GM19397 (cell line): ENCODE measurements around the gene IL1RAPL1.
"Not testable (repeated sequence)": the region's sequence is repeated elsewhere in the genome, so short reads cannot be mapped to it uniquely, and the experiment has no call there.

ENCODE experiments used
- ATAC-seq: cut with Tn5 transposase; IDR thresholded peaks from one replicate; pipeline ENCODE4 v1.9.1; 2021; ENCODE audit warnings: mild to moderate bottlenecking, moderate library complexity; ENCODE audit not compliant: unreplicated experiment

Gene IL1RAPL1

DNA sequence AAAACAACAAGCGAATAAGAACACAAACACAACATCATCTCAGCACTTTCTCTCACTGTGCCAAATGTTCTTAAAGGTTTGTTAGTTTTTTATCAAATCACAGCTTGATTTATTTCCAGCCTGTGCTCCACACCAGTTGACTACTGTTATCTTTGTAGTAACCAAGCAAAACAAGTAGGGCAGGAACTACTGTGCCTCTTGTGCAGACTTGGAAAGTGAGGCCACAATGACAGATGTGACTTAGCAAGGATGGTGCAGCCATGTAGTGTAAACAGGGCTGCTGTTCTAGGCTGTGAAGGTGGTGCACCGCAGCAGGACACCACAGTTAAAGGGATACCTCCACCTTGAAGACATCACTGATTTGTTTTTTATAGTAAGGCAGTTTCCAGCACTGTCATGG lies 170.0 kb downstream of the IL1RAPL1 start:
- no peak for ATAC-seq

- not testable (repeated sequence) for ATAC-seq
These were observed 179.3 kb downstream of the IL1RAPL1 start for GRCh38 chrX:28766561-28766960.

GRCh38 chrX:28773807-28774206 lies 186.6 kb downstream of the IL1RAPL1 start:
- ATAC-seq, result no peak

DNA sequence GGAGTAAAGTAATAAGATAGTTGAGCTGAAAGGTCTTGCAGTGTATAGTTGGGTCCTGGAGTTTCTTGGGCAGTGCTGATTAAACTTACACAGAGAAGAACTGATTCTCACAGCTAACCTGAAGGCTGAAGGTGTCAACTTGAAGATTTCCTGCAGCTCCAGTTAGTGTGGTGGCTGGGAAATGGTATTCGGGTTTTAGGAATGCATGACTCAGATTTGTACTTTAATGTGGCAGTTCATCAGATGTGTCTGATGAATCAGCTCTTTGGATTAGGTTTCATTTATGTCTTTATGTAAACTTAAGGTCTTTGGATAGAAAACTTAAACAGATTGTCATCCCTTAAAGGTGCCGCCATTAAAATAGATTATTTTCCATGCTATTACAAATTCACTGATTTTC lies 200.0 kb downstream of the IL1RAPL1 start:
- ATAC-seq, result no peak

DNA sequence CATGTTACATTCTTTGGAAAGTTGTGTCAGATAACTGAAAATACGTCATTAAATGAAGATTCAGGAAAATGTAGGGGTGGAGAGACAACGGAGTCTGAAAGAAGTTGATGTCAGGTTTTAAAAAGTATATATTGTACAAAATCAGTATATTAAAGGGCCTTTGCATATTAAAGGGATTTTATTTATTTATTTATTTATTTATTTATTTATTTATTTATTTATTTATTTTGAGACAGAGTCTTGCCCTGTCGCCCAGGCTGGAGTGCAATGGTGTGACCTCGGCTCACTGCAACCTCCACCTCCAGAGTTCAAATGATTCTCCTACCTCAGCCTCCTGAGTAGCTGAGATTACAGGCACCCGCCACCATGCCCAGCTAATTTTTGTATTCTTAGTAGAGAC lies 213.4 kb downstream of the IL1RAPL1 start:
- ATAC-seq, result not testable (repeated sequence)

GRCh38 chrX:28802625-28803024 lies 215.4 kb downstream of the IL1RAPL1 start:
- no peak for ATAC-seq

- ATAC-seq, result no peak
These were observed 248.7 kb downstream of the IL1RAPL1 start for GRCh38 chrX:28835991-28836390.

GRCh38 chrX:28843817-28844216 lies 256.6 kb downstream of the IL1RAPL1 start:
- ATAC-seq, result no peak

DNA sequence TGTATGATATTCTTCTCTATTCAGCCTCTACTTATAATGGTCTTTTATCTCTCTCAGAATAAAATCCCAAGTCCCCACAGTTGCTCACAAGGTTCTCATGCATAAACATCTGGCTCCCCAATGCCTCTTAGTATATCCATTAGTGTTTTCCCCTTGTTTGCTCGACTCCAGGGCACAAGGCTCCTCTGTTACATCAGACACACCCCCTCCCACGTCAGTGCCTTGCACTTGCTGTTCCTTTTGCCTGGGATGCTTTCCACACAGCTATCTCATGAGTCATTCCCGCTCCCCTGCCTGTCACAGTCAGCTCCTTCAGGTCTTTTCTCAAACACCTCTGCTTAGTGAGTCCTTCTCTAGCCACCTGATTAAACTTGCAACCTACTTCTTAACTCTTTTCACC lies 260.2 kb downstream of the IL1RAPL1 start:
- no peak for ATAC-seq

- ATAC-seq, result no peak
These were observed 261.5 kb downstream of the IL1RAPL1 start for GRCh38 chrX:28848707-28849106.

DNA sequence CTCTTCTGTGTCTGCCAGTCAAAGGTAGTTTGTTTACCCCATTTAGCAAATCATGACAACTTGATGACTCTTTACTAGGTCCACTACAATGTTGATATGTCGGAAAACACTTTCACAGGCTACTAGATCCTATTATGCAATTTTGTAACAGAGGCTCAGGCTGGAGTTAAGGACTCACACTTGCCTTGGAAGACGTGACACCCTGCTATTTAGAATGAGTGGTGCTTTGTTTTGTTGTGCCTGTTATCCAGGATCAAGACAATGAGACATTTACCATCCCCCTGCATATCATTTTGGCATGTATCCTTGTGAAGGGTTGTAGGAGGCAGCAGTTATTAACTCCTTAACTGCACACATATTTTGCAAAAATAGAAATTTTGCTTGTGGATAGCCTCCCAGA lies 263.7 kb downstream of the IL1RAPL1 start:
- no peak for ATAC-seq

GRCh38 chrX:28851871-28852270 lies 264.6 kb downstream of the IL1RAPL1 start:
- ATAC-seq, result no peak

DNA sequence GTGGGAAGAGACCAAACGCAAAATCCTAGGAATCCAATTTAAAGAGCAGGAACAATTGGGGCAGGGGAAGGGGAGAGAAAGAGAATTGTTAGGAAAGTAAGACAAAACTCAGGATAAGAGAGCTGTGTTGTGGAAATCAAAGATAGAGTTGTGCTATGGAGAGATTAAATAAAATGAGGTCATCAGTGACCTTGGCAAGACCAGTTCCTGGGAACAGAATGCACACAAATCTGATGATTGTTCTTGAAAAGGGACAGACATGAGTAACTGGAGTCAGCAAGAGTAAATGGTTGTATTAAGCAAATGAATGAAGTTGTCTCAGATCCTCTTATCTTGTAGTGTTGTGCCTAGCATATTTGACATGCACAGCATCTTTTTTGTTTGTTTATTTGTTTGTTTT lies 267.4 kb downstream of the IL1RAPL1 start:
- ATAC-seq, result no peak

DNA sequence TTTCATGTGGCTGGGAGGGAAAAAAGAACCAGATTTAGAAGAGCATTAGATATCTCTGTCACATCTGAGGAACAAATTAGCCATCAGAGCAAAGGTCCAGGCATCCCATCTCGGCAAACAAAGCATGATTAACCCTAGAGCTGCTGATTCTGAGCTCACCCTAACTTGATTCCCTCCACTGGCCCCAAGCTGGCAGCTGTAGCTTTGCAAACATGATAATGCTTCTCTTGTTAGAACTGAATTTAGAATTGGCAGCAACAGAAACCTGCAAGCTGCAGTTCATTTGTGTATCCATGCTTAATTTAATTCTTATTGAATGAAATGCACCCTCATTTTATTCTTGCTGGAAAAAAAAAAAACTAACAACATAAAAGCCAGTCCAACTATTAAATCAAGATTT lies 289.2 kb downstream of the IL1RAPL1 start:
- ATAC-seq, result no peak

- ATAC-seq, result no peak
These were observed 289.7 kb downstream of the IL1RAPL1 start for GRCh38 chrX:28876901-28877300.

GRCh38 chrX:28880136-28880535 lies 292.9 kb downstream of the IL1RAPL1 start:
- ATAC-seq, result no peak

DNA sequence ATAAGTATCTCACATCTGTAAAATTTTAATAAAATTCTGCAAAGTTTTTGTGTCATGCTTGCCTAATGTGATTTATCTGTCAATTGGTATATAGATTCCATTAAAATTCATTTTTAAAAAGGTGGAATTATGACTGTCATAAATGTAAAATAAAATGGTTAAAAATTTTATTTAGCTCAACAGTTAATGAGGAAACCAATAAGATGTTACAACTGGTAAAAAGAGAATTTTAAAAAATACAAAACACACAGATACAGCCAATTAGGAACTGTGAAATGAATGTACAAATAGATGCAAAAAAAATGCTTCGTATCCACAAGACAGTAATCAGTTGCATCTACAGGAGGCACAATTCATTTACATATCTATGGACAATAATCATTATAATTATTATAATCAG lies 297.6 kb downstream of the IL1RAPL1 start:
- ATAC-seq, result no peak

GRCh38 chrX:28888416-28888815 lies 301.2 kb downstream of the IL1RAPL1 start:
- ATAC-seq, result no peak

DNA sequence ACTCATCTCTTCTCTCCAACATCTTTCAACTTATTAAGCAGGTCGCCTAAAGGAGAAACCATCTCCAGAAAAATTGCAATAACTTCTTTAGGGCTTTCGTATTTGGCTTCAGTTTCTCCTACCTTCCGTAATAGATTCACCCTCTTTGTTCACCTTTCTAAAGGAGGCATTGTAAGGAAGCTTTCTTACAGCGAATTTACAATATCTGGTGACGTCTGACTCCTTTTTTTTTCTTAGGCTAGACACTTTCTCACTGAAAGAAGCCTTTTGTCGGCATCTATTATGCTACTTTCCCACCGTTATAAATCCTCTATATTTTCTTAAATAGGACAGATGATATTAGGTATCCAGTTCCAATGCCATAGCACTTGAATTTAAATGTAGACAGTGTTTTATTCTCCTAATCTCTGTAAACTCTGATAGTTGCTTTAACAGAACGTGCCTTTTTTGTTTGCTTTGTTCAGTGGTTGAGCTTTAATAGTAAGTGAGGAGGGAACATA lies 302.4 kb downstream of the IL1RAPL1 start:
- ATAC-seq, result no peak

DNA sequence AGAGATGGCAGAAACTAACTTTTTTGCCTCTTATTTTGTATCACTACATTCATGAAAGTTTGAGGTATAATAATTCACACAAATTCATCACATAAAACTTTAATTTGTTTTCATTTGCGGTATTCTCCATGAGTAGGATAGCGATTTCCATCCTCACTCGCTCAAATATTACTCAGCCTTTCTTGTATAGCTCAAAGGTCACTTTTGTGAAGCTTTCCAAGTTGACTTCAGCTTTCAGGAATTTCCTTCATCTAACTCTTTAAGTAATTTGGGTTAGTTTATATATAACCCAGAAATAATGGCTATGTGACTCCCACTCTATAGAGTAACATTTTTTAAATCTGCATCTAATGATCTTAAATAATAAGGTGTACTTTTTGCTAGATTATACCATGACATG lies 314.4 kb downstream of the IL1RAPL1 start:
- no peak for ATAC-seq

DNA sequence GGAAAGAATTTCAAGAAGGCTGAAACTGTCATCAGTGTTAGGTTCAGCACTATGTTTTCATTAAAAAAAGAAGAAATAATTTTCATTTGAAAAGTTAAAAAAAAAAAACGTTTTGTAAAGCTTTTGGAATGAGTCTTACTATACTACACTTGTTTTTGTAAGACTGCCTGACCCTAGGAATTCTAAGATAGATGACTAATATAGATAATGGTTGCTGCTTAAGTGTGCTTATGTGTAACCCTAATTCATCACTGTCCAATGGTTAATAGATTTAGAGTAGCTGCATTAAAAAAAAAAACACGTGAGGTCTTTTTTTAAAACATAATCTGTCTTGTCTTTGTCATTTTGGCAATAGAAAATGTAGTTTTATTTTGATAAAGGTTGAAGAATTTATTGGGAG lies 323.2 kb downstream of the IL1RAPL1 start:
- ATAC-seq, result no peak

DNA sequence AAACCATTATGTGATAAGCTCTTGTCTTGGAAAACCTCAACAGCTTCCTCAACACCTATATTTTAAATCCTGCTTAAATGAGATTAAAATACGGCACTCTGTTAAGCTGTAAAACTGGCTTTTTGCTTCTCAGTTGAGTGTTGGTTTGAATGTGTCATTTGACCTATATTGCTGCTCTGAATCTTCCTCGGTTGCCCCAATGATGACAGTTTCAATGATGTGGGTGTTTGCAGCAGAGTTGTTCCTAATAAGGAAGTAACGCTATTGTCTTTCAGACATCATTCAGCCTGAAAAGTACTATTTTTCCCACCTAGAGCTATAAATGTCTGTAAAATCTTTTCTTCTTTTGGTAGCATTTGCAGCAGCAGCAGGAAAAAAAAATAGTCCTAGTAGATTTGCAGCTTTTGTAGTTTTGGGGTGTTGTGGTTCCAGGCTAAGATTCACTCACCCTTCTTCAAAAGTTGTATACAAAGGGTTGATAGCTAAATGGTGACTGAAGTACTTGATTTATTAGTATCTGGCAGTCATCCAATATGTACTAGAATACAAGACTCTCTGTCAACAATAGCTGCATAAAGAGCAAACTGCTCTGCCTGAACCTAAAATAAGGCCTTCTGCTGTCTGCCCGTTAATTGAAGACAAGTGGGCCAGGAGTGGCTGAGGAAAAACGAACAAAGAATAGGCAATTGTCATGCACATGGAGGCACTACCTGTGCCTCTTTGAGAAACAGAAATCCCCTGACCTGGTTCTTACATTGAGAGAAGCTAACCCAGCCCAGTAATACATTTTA lies 333.1 kb downstream of the IL1RAPL1 start:
- ATAC-seq, result no peak

- no peak for ATAC-seq
These were observed 334.9 kb downstream of the IL1RAPL1 start for GRCh38 chrX:28922106-28922505.
